Testis (tissue), 3 donors: ENCODE results near the gene WDR19. TPM values are rescaled to one million over a fixed set of nuclear protein-coding genes. Genes with fewer than 3 reads are reported as not detected.

Experiments
- DNase-seq: peaks from one replicate; pipeline ENCODE4 v3.0.0-alpha.2; 2019
- H3K27ac ChIP-seq, 2 donors: fragments of 200-600 bp; sonication (generic); one replicate each; pipeline ENCODE4 v1.5.1; 2019
- H3K27me3 ChIP-seq: fragments of 200-600 bp; sonication (generic); one replicate; pipeline ENCODE4 v1.5.1; 2019
- H3K36me3 ChIP-seq: fragments of 200-600 bp; sonication (generic); one replicate; pipeline ENCODE4 v1.5.1; 2017; ENCODE audit warnings: low read depth; ENCODE audit errors: missing control alignments
- H3K4me1 ChIP-seq: fragments of 200-600 bp; sonication (generic); one replicate; pipeline ENCODE4 v1.5.1; 2019
- H3K4me3 ChIP-seq, 2 donors: fragments of 200-600 bp; sonication (generic); one replicate each; pipeline ENCODE4 v1.5.1; 2017 to 2019
- H3K9me3 ChIP-seq: fragments of 200-600 bp; sonication (generic); one replicate; pipeline ENCODE4 v1.5.1; 2017
- POLR2A ChIP-seq: fragments of 450-650 bp; IDR thresholded peaks from one replicate; pipeline ENCODE4 v1.6.1; 2017; ENCODE audit warnings: antibody characterized with exemption, mild to moderate bottlenecking, moderate library complexity
- WGBS, 2 donors: methylation state at CpG; one replicate each; pipeline ENCODE4 v1.1.5; 2018; 5-methylcytosine and 5-hydroxymethylcytosine counted together
- intact Hi-C: fragments of 100-400 bp; cut with DNase I; formaldehyde crosslinking; loops from one replicate; pipeline ENCODE4 v1.15.1; 2023; ENCODE audit warnings: low total_unique reads
- polyA plus RNA-seq: library from polyadenylated mRNA; stranded (reverse); fragments of 350-450 nt; fragmentation: Illumina TruSeq; extraction: RNeasy Lipid Tissue Mini Kit (QIAGEN cat#74804); gene quantifications from one replicate; pipeline ENCODE4 v1.2.3, GENCODE V29; 2014; ENCODE audit warnings: low read depth, low replicate concordance; ENCODE audit not compliant: insufficient read depth
- small RNA-seq, 2 donors: library from RNA; depleted of rRNA; stranded (forward); fragments of <200 nt; gene quantifications; one replicate each; pipeline ENCODE3, GENCODE V24; 2016
- total RNA-seq, 2 donors: library from RNA; depleted of rRNA; stranded (reverse); fragments of >200 nt; gene quantifications; one replicate each; pipeline ENCODE4 v1.2.3, GENCODE V29; 2016
- TF ChIP-seq, protein P1 (sequence below), 3 experiments: fragments of 450-650 bp in 2 of 3; fragments of 200-600 bp in 1 of 3; sonication (generic) in 1 of 3; IDR thresholded peaks; one replicate each; pipeline ENCODE4 v1.5.1; 2016 to 2019; ENCODE audit warnings: antibody characterized with exemption in 3 of 3, mild to moderate bottlenecking in 2 of 3, moderate library complexity in 1 of 3

Gene WDR19
- total and polyA plus RNA-seq, 3 donors from 2014 or later, result 44.6 to 56.5 (median 49.3) TPM

DNA sequence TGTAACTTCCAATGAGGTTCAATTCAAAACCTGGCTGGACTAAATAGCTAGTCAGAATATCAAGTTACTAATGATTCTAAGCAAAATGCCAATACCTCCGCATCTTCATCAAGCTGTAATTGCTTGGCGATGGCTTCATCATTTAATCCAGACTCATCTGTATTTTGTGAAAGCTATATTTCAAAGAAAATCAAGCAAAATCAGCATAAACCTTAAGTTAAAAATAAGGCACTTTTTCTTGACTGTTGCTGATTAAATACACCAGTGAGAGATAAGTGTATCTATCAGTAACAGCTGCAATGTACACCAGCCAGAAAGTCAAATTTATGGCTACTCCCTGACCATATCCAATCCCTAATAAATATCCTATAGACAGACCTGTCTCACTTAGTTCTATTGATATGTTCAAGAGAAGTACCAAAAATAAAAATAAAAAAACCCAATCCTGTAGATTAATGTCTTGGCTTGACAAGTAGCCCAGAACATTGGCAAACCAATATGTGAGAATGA lies 144.2 kb downstream of the WDR19 start:
- DNase-seq, result no peak
- intact Hi-C loops, result no loop called here

DNA sequence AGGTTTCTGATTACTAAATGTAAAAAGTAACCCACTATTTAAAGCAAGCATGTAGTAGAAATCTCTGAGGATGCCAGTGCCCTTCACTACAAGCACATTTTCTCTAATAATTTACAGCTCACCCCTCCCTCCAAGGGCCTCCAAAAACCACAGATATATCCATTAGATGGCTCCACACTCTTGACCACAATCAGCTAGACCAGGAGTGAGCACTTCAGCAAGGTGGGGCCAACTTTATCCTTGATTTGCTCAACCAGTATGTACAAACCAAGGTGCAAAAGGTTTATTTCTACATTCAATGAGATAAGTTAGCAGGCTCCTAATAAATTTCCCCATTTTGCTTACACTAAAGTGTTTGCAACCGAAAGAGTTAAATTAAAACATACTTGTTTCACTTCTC lies 148.0 kb downstream of the WDR19 start:
- Histone ChIP-seq H3K27ac (no peak overlapping the region), H3K9me3 (no peaks in the 10 kb centered on the region), H3K36me3 (no peaks in the 10 kb centered on the region), H3K4me3 (no peak overlapping the region), H3K4me1 (no peaks in the 10 kb centered on the region), H3K27me3 (no peaks in the 10 kb centered on the region)
- TF ChIP-seq POLR2A, result no peak
- TF ChIP-seq, protein P1, sequence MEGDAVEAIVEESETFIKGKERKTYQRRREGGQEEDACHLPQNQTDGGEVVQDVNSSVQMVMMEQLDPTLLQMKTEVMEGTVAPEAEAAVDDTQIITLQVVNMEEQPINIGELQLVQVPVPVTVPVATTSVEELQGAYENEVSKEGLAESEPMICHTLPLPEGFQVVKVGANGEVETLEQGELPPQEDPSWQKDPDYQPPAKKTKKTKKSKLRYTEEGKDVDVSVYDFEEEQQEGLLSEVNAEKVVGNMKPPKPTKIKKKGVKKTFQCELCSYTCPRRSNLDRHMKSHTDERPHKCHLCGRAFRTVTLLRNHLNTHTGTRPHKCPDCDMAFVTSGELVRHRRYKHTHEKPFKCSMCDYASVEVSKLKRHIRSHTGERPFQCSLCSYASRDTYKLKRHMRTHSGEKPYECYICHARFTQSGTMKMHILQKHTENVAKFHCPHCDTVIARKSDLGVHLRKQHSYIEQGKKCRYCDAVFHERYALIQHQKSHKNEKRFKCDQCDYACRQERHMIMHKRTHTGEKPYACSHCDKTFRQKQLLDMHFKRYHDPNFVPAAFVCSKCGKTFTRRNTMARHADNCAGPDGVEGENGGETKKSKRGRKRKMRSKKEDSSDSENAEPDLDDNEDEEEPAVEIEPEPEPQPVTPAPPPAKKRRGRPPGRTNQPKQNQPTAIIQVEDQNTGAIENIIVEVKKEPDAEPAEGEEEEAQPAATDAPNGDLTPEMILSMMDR (IDR thresholded peaks at IDR 0.05), result no peak
- intact Hi-C loops, result no loop called here
- DNase-seq, result no peak
- WGBS, 2 donors, result 97% methylated on average over 1 of the region's 1 CpG

More for the DNA sequence above, 144.2 kb downstream of the WDR19 start:
- Histone ChIP-seq H3K9me3 (no peaks in the 10 kb centered on the region), H3K36me3 (no peaks in the 10 kb centered on the region), H3K27me3 (no peaks in the 10 kb centered on the region), H3K27ac (no peak overlapping the region), H3K4me1 (peaks cover 7% of the 10 kb centered on the region), H3K4me3 (no peak overlapping the region)
- TF ChIP-seq, protein P1 (IDR thresholded peaks at IDR 0.05), result no peak
- no peak for TF ChIP-seq POLR2A
- 90 to 99% methylated on average over 2 of the region's 2 CpGs for WGBS, 2 donors

DNA sequence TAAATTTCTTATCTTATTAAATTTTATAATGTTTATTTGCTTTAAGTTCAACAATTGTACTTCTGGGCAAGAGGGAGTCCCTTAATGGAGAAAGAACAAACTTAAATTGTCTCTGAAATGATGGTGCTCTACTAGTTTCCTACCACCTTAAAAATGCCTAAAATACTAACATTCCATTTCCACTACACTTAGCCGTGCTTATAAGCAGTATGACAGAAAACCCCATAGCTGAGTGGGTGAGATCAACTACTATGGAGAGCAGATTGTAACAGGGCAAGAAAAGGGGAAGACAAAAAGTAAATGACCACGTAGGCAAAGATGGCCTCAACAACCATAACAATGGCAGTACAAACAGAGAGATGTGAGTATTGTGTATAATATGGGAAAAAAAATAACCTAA lies 148.9 kb downstream of the WDR19 start:
- DNase-seq, result no peak
- no peaks in the 10 kb centered on the region for H3K4me1 ChIP-seq
- 79 to 96% methylated on average over 2 of the region's 2 CpGs for WGBS, 2 donors
- no peaks in the 10 kb centered on the region for H3K9me3 ChIP-seq
- intact Hi-C loops, result no loop called here
- no peak overlapping the region for H3K27ac ChIP-seq
- no peak for TF ChIP-seq POLR2A
- TF ChIP-seq, protein P1 (IDR thresholded peaks at IDR 0.05), result no peak
- H3K27me3 ChIP-seq, result no peaks in the 10 kb centered on the region
- no peaks in the 10 kb centered on the region for H3K36me3 ChIP-seq
- no peak overlapping the region for H3K4me3 ChIP-seq

Small RNAs within 50 kb of the gene (small RNA-seq; reads per million reads assigned to genes)
- gene RNU6-32P, result 0 reads per million in 2 donors

Other genes starting within 250 kb of the WDR19 start
- gene TMEM156, start 150.1 kb upstream of the WDR19 start, total RNA-seq, result not detected
- gene TMEM156, start 150.1 kb upstream of the WDR19 start, polyA plus RNA-seq, result 0.86 TPM
- 10 to 100 TPM; 11.0 to 14.4 TPM for gene KLHL5, start 120.3 kb upstream of the WDR19 start, total RNA-seq
- 20.9 TPM for gene KLHL5, start 120.3 kb upstream of the WDR19 start, polyA plus RNA-seq
- gene RFC1, start 183.8 kb downstream of the WDR19 start, total RNA-seq, result 10 to 100 TPM; 29.5 to 34.9 TPM
- gene RFC1, start 183.8 kb downstream of the WDR19 start, polyA plus RNA-seq, result 26.9 TPM
- 1 to 10 TPM; 1.1 to 1.4 TPM for gene KLB, start 224.4 kb downstream of the WDR19 start, total RNA-seq
- gene KLB, start 224.4 kb downstream of the WDR19 start, polyA plus RNA-seq, result 6.6 TPM